H1 (cell line): ENCODE data around the gene CYGB. TPM values are rescaled to one million over a fixed set of nuclear protein-coding genes. Genes with fewer than 3 reads are reported as not detected.

Source experiments
- CTCF ChIA-PET: fragments of 300-600 bp; sonication (Branson Sonifier 250); formaldehyde crosslinking; loops from one replicate; lab custom pipeline; 2021; ENCODE audit not compliant: partially characterized antibody; lab: Charles Lee
- POLR2A ChIA-PET: fragments of 300-600 bp; sonication (Branson Sonifier 250); formaldehyde crosslinking; loops from one replicate; lab custom pipeline; 2021; ENCODE audit warnings: inconsistent platforms; ENCODE audit not compliant: partially characterized antibody; lab: Charles Lee
- DNase-seq, 2 experiments: peaks; one replicate each; pipeline versions ENCODE4 v3.0.0 to v3.0.0-alpha.2; 2010 to 2022; ENCODE audit warnings: low spot score in 2 of 2, low read depth in 1 of 2, mixed read lengths in 1 of 2
- FAIRE-seq: peaks from 2 replicates; lab custom pipeline; 2011; peaks lifted over from hg19 to GRCh38; lab: Jason Lieb, UNC
- H2AFZ ChIP-seq: 2 replicates; pipeline ENCODE4 v1.8.1; 2012; ENCODE audit warnings: low read length, inconsistent platforms
- H2AK5ac ChIP-seq: 2 replicates; pipeline ENCODE4 v1.6.1; 2013; ENCODE audit warnings: low read depth, low read length
- H2BK120ac ChIP-seq: replicated peaks from 2 replicates; pipeline ENCODE3; 2013; ENCODE audit warnings: low read depth, low read length, inconsistent platforms
- H2BK12ac ChIP-seq: 2 replicates; pipeline ENCODE4 v1.6.1; 2013; ENCODE audit warnings: low read depth, low read length
- H2BK15ac ChIP-seq: 2 replicates; pipeline ENCODE4 v1.6.1; 2013; ENCODE audit warnings: low read length
- H2BK20ac ChIP-seq: 2 replicates; pipeline ENCODE4 v1.6.1; 2013; ENCODE audit warnings: low read length
- H2BK5ac ChIP-seq: 2 replicates; pipeline ENCODE4 v1.6.1; 2013; ENCODE audit warnings: low read depth, low read length
- H3K14ac ChIP-seq: 2 replicates; pipeline ENCODE4 v1.6.1; 2013; ENCODE audit warnings: inconsistent platforms; ENCODE audit not compliant: insufficient read length
- H3K18ac ChIP-seq: 2 replicates; pipeline ENCODE4 v1.6.1; 2013; ENCODE audit warnings: low read length; ENCODE audit errors: extremely low read depth
- H3K23ac ChIP-seq: 2 replicates; pipeline ENCODE4 v1.6.1; 2013; ENCODE audit warnings: inconsistent platforms; ENCODE audit not compliant: insufficient read length
- H3K23me2 ChIP-seq: 2 replicates; pipeline ENCODE4 v1.6.1; 2013; ENCODE audit warnings: low read depth, low read length
- H3K27ac ChIP-seq: 2 replicates; pipeline ENCODE4 v1.6.1; 2011; ENCODE audit warnings: low read depth, low read length, inconsistent platforms
- H3K27me3 ChIP-seq, 4 experiments: replicated peaks in 1 of 4; 1 replicate in 1 of 4; 2 replicates in 3 of 4; pipeline versions ENCODE4 v1.6.1 to v1.8.1; 2011 to 2013; ENCODE audit warnings: low read length in 3 of 4, mild to moderate bottlenecking in 3 of 4, inconsistent platforms in 2 of 4, mixed read lengths in 2 of 4, moderate library complexity in 1 of 4; ENCODE audit not compliant: control insufficient read depth in 3 of 4, insufficient read depth in 3 of 4; ENCODE audit errors: extremely low read depth in 1 of 4
- H3K36me3 ChIP-seq, 4 experiments: 2 replicates each; pipeline versions ENCODE4 v1.6.1 to v1.8.1; 2011 to 2013; ENCODE audit warnings: mild to moderate bottlenecking in 4 of 4, low read length in 3 of 4, moderate library complexity in 2 of 4, control low read depth in 1 of 4, inconsistent platforms in 1 of 4; ENCODE audit not compliant: insufficient read depth in 4 of 4, control insufficient read depth in 2 of 4
- H3K4ac ChIP-seq: replicated peaks from 2 replicates; pipeline ENCODE3; 2013; ENCODE audit warnings: low read length, low read depth, mixed read lengths, inconsistent platforms; ENCODE audit not compliant: insufficient read length
- H3K4me1 ChIP-seq, 4 experiments: replicated peaks in 1 of 4; 1 replicate in 1 of 4; 2 replicates in 3 of 4; pipeline versions ENCODE4 v1.6.1 to v1.8.1; 2011 to 2013; ENCODE audit warnings: low read length in 3 of 4, inconsistent platforms in 2 of 4, mixed read lengths in 1 of 4; ENCODE audit not compliant: insufficient read depth in 4 of 4, control insufficient read depth in 3 of 4
- H3K4me2 ChIP-seq, 2 experiments: 2 replicates each; pipeline versions ENCODE4 v1.6.1 to v1.8.1; 2011 to 2013; ENCODE audit warnings: low read depth in 2 of 2, low read length in 2 of 2, control low read depth in 1 of 2, inconsistent platforms in 1 of 2, mild to moderate bottlenecking in 1 of 2; ENCODE audit not compliant: insufficient read depth in 1 of 2
- H3K4me3 ChIP-seq, 4 experiments: fragments of 200-600, 300-600 bp in 1 of 4; sonication (generic), shearing (Covaris generic), sonication (Bioruptor Twin) in 1 of 4; 2 replicates each; pipeline versions ENCODE4 v1.5.1 to v1.8.1; 2011 to 2016; ENCODE audit warnings: low read length in 4 of 4, low read depth in 3 of 4, control low read depth in 2 of 4, inconsistent platforms in 2 of 4, mild to moderate bottlenecking in 2 of 4, mixed read lengths in 1 of 4, moderate library complexity in 1 of 4; ENCODE audit not compliant: insufficient read depth in 2 of 4; ENCODE audit errors: extremely low read depth in 1 of 4
- H3K56ac ChIP-seq: replicated peaks from 2 replicates; pipeline ENCODE3; 2013; ENCODE audit warnings: low read depth, mild to moderate bottlenecking, mixed read lengths, low read length, inconsistent platforms; ENCODE audit not compliant: insufficient read length
- H3K79me1 ChIP-seq: 2 replicates; pipeline ENCODE4 v1.6.1; 2013; ENCODE audit warnings: low read depth, low read length, control low read depth
- H3K79me2 ChIP-seq, 2 experiments: 2 replicates each; pipeline versions ENCODE4 v1.6.1 to v1.8.1; 2012 to 2013; ENCODE audit warnings: low read length in 2 of 2, mild to moderate bottlenecking in 2 of 2, inconsistent platforms in 1 of 2; ENCODE audit not compliant: insufficient read depth in 2 of 2, control insufficient read depth in 1 of 2
- H3K9ac ChIP-seq, 4 experiments: replicated peaks in 1 of 4; 1 replicate in 1 of 4; 2 replicates in 3 of 4; pipeline versions ENCODE4 v1.6.1 to v1.8.1; 2011 to 2013; ENCODE audit warnings: low read depth in 3 of 4, low read length in 3 of 4, control low read depth in 2 of 4, mild to moderate bottlenecking in 2 of 4, moderate library complexity in 2 of 4, inconsistent platforms in 1 of 4; ENCODE audit errors: extremely low read depth in 1 of 4
- H3K9me3 ChIP-seq, 2 experiments: 2 replicates each; pipeline versions ENCODE4 v1.6.1 to v1.8.1; 2012 to 2013; ENCODE audit warnings: mild to moderate bottlenecking in 2 of 2, moderate library complexity in 2 of 2, control low read depth in 1 of 2, inconsistent platforms in 1 of 2, low read depth in 1 of 2, low read length in 1 of 2, mixed read lengths in 1 of 2; ENCODE audit not compliant: insufficient read depth in 2 of 2
- H4K20me1 ChIP-seq, 2 experiments: replicated peaks in 1 of 2; 2 replicates each; pipeline versions ENCODE3 to v1.8.1; 2011 to 2013; ENCODE audit warnings: inconsistent platforms in 2 of 2, low read length in 2 of 2, mild to moderate bottlenecking in 1 of 2; ENCODE audit not compliant: insufficient read depth in 2 of 2, control insufficient read depth in 1 of 2
- H4K5ac ChIP-seq: 2 replicates; pipeline ENCODE4 v1.6.1; 2013; ENCODE audit warnings: low read length, low read depth, mixed read lengths, inconsistent platforms; ENCODE audit not compliant: insufficient read length
- H4K8ac ChIP-seq: 2 replicates; pipeline ENCODE4 v1.8.0; 2013; ENCODE audit warnings: mild to moderate bottlenecking, moderate library complexity, low read length, inconsistent platforms; ENCODE audit not compliant: insufficient read depth; ENCODE audit errors: extremely low read depth
- H4K91ac ChIP-seq: replicated peaks from 2 replicates; pipeline ENCODE3; 2013; ENCODE audit warnings: low read length, mixed read lengths, inconsistent platforms; ENCODE audit not compliant: insufficient read length
- SAP30 ChIP-seq: fragments of 300-600 bp; sonication (generic); IDR thresholded peaks from 2 replicates; pipeline ENCODE4 v1.7.1; 2012; ENCODE audit warnings: low read length, moderate library complexity, mild to moderate bottlenecking, inconsistent platforms; ENCODE audit not compliant: insufficient read depth, insufficient replicate concordance
- WGBS, 2 experiments: shearing (Covaris generic) in 1 of 2; methylation state at CpG; one replicate each; pipeline versions ENCODE4 v1.1.6 to v1.1.7; 2013 to 2015; ENCODE audit warnings: low lambda C conversion rate in 2 of 2, mixed read lengths in 2 of 2, inconsistent platforms in 1 of 2, low coverage in 1 of 2, missing lambda C conversion rate in 1 of 2; ENCODE audit not compliant: insufficient replicate concordance in 2 of 2, insufficient coverage in 1 of 2, insufficient read length in 1 of 2; ENCODE audit errors: extremely low coverage in 1 of 2, missing lambda C conversion rate in 1 of 2; 5-methylcytosine and 5-hydroxymethylcytosine counted together
- polyA plus RNA-seq, 7 experiments: library from polyadenylated mRNA; depleted of rRNA in 3 of 7; stranded (reverse) in 5 of 7; unstranded in 2 of 7; fragments of >200 nt in 5 of 7; fragments of 200-250 nt in 2 of 7; gene quantifications; 1 replicate in 5 of 7; 2 replicates in 1 of 7; 4 replicates in 1 of 7; pipeline versions ENCODE4 v1.2.1 to v1.2.3, GENCODE V29; 2011 to 2013; ENCODE audit warnings: missing spikeins in 2 of 7, mixed read lengths in 2 of 7
- total RNA-seq: library from RNA; stranded (reverse); fragmentation: NEBNext Ultra II Directional; extraction: Animal tissue kit (Norgen Biotek cat#: 25700); gene quantifications from 2 replicates; pipeline ENCODE4 v1.2.1, GENCODE V29; 2021

The CYGB gene
- total and polyA plus RNA-seq, 2 of the 8 experiments (the other 6 are each of a cell fraction or from before 2014, with no cell fraction given): 2.7 to 3.7 TPM

DNA sequence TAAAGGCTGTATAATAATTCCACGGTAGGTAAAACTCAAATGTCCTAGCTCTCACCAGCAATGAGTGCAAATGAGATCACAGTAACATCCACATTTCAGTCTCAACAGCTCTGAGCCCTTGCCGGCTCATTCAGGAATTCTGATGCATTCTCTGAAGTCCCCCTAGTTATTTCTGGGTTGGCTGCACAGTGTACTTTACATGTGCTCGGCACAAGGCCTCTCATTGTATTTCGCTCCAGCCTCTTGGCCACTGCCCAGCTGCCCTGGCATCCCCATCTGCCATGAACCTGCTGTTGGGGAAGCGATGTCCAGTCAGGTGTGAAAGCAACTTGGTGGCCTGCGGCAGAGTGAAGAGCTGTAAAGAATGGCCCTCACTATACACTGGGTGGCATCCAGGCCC is 16.6 kb upstream of the CYGB start:
- POLR2A ChIA-PET: interaction anchor here (1.6 kb wide), 1 partner anchor 12 kb away, joined by 4 read pairs; no protein-coding TSS in a partner anchor
- Histone ChIP-seq H4K20me1 (no peaks in the 10 kb centered on the region), H2AK5ac (no peak overlapping the region), H3K23me2 (peaks cover 2% of the 10 kb centered on the region; the same call in 1 of the 2 replicates), H3K4me2 (no peak overlapping the region), H3K14ac (no peak overlapping the region), H3K56ac (no peak overlapping the region), H3K27ac (no peak overlapping the region), H3K4me1 (peaks cover 0 to 5% (median 3%) of the 10 kb centered on the region in 4 experiments; a peak in 5 of 7 replicates), H3K23ac (no peak overlapping the region), H4K5ac (no peak overlapping the region), H3K4ac (no peak overlapping the region), H3K18ac (no peak overlapping the region), H3K9me3 (no peaks in the 10 kb centered on the region), H3K27me3 (no peaks in the 10 kb centered on the region), H4K8ac (no peak overlapping the region), H2BK15ac (no peak overlapping the region), H4K91ac (no peak overlapping the region), H3K4me3 (no peak overlapping the region), H3K79me1 (no peaks in the 10 kb centered on the region), H2AFZ (no peak overlapping the region), H3K9ac (no peak overlapping the region), H3K36me3 (peaks cover 0 to 4% (median under 1%) of the 10 kb centered on the region in 4 experiments; a peak in 3 of 8 replicates), H2BK120ac (no peak overlapping the region), H2BK5ac (0 out of 2 replicates have a peak overlapping the region, but pooled peaks have one; percentile 66), H2BK20ac (no peak overlapping the region), H2BK12ac (no peak overlapping the region), H3K79me2 (peaks cover 13 to 16% of the 10 kb centered on the region in 2 experiments)
- 83% methylated on average over 6 of the region's 6 CpGs; no CpG with 5 or more reads in 1 of the 2 experiments for WGBS, 2 experiments
- DNase-seq (no peak), FAIRE-seq (no peak)
- no peak for TF ChIP-seq SAP30
- CTCF ChIA-PET: interaction anchor here (0.7 to 1.5 kb wide), 7 partner anchors 8 to 128 kb away, joined by 3 to 6 read pairs (median 3); no protein-coding TSS in a partner anchor
